GM23248 (cell line): Measurements from ENCODE around the gene KIF25. TPM values are rescaled to one million over a fixed set of nuclear protein-coding genes. Genes with fewer than 3 reads are reported as not detected.
A peak's percentile ranks its signal among the peaks of the same experiment; 100 is the strongest.

Source experiments
- DNase-seq: peaks from one replicate; pipeline ENCODE4 v3.0.0-alpha.2; 2015
- H2AFZ ChIP-seq: fragments of 200-600 bp; sonication (generic); 2 replicates; pipeline ENCODE4 v1.6.1; 2016; ENCODE audit warnings: antibody characterized with exemption
- H3F3A ChIP-seq: fragments of 200-600 bp; sonication (generic); 2 replicates; pipeline ENCODE4 v1.6.1; 2016; ENCODE audit warnings: mild to moderate bottlenecking, antibody characterized with exemption, mixed run types; ENCODE audit not compliant: insufficient read depth
- H3K27ac ChIP-seq: fragments of 200-600 bp; sonication (generic); 2 replicates; pipeline ENCODE4 v1.5.1; 2016; ENCODE audit warnings: mild to moderate bottlenecking
- H3K27me3 ChIP-seq: fragments of 200-600 bp; sonication (generic); replicated peaks from 2 replicates; pipeline ENCODE4 v1.6.1; 2016; ENCODE audit warnings: mild to moderate bottlenecking; ENCODE audit not compliant: insufficient read depth
- H3K36me3 ChIP-seq: fragments of 200-600 bp; sonication (generic); 2 replicates; pipeline ENCODE4 v1.6.1; 2016; ENCODE audit warnings: low read depth, mild to moderate bottlenecking
- H3K4me1 ChIP-seq: fragments of 200-600 bp; sonication (generic); 2 replicates; pipeline ENCODE4 v1.6.1; 2016; ENCODE audit warnings: mild to moderate bottlenecking; ENCODE audit not compliant: insufficient read depth
- H3K4me2 ChIP-seq: fragments of 200-600 bp; sonication (generic); one replicate; pipeline ENCODE4 v1.6.1; 2016; ENCODE audit warnings: mild to moderate bottlenecking; ENCODE audit not compliant: unreplicated experiment
- H3K4me3 ChIP-seq: fragments of 200-600 bp; sonication (generic); 2 replicates; pipeline ENCODE4 v1.5.1; 2016; ENCODE audit warnings: mild to moderate bottlenecking
- H3K79me2 ChIP-seq: fragments of 200-600 bp; sonication (generic); 2 replicates; pipeline ENCODE4 v1.6.1; 2016; ENCODE audit warnings: mild to moderate bottlenecking; ENCODE audit not compliant: insufficient read depth
- H3K9ac ChIP-seq: fragments of 200-600 bp; sonication (generic); 2 replicates; pipeline ENCODE4 v1.6.1; 2016; ENCODE audit warnings: mild to moderate bottlenecking
- H3K9me2 ChIP-seq: fragments of 200-600 bp; sonication (generic); 2 replicates; pipeline ENCODE4 v1.6.1; 2016; ENCODE audit warnings: mixed run types, mild to moderate bottlenecking, moderate library complexity; ENCODE audit not compliant: insufficient read depth
- H3K9me3 ChIP-seq: fragments of 200-600 bp; sonication (generic); one replicate; pipeline ENCODE4 v1.6.1; 2017; ENCODE audit warnings: low read depth
- H4K20me1 ChIP-seq: fragments of 200-600 bp; sonication (generic); 2 replicates; pipeline ENCODE4 v1.6.0; 2016; ENCODE audit not compliant: insufficient read depth
- EZH2 ChIP-seq: fragments of 200-600 bp; sonication (generic); IDR thresholded peaks from 2 replicates; pipeline ENCODE4 v1.6.1; 2018; ENCODE audit warnings: antibody characterized with exemption, mild to moderate bottlenecking; ENCODE audit not compliant: insufficient read depth, poor library complexity, severe bottlenecking
- EZH2phosphoT487 ChIP-seq: fragments of 200-600 bp; sonication (generic); IDR thresholded peaks from 2 replicates; pipeline ENCODE4 v1.6.1; 2018; ENCODE audit warnings: antibody characterized with exemption, moderate library complexity, mild to moderate bottlenecking, low read depth; ENCODE audit not compliant: insufficient read depth
- WGBS, 2 experiments: methylation state at CpG; one replicate each; pipeline ENCODE4 v1.1.6; 2015 to 2017; ENCODE audit warnings: low lambda C conversion rate in 2 of 2, low coverage in 1 of 2; ENCODE audit errors: missing lambda C conversion rate in 2 of 2; 5-methylcytosine and 5-hydroxymethylcytosine counted together
- in situ Hi-C: fragments of 300-500 bp; cut with MboI; formaldehyde crosslinking; loops from 2 replicates; pipeline ENCODE4 v1.15.0; 2020
- polyA plus RNA-seq: library from polyadenylated mRNA; unstranded; fragments of >200 nt; fragmentation: Nextera tagmentation; extraction: Ambion mirVana; gene quantifications from 2 replicates; pipeline ENCODE4 v1.2.1, GENCODE V29; 2016
- total RNA-seq: library from RNA; depleted of rRNA; stranded (reverse); fragments of >200 nt; shearing (Covaris generic); gene quantifications from 2 replicates; pipeline ENCODE4 v1.2.3, GENCODE V29; 2014

Gene KIF25
- total and polyA plus RNA-seq, 2 experiments from 2014 or later: not detected

- in situ Hi-C loops: no loop called here
- H3K4me3 ChIP-seq: no peak overlapping the region
- H2AFZ ChIP-seq: no peak overlapping the region
- no peaks in the 10 kb centered on the region for H3K4me1 ChIP-seq
- no peaks in the 10 kb centered on the region for H3K36me3 ChIP-seq
- no peak overlapping the region for H3K27ac ChIP-seq
- TF ChIP-seq EZH2phosphoT487 (no peak), EZH2 (no peak)
- H4K20me1 ChIP-seq: no peaks in the 10 kb centered on the region
- no peaks in the 10 kb centered on the region for H3K9me2 ChIP-seq
- no peaks in the 10 kb centered on the region for H3F3A ChIP-seq
- 74 to 78% methylated on average over 10 of the region's 10 CpGs for WGBS, 2 experiments
- no peak overlapping the region for H3K9ac ChIP-seq
- H3K4me2 ChIP-seq: no peak overlapping the region
- no peaks in the 10 kb centered on the region; the same call in 1 of the 2 replicates for H3K27me3 ChIP-seq
- H3K9me3 ChIP-seq: no peaks in the 10 kb centered on the region
- H3K79me2 ChIP-seq: no peaks in the 10 kb centered on the region
- no peak for DNase-seq
These were observed 89.1 kb downstream of the KIF25 start for GRCh38 chr6:168086616-168087015.

DNA sequence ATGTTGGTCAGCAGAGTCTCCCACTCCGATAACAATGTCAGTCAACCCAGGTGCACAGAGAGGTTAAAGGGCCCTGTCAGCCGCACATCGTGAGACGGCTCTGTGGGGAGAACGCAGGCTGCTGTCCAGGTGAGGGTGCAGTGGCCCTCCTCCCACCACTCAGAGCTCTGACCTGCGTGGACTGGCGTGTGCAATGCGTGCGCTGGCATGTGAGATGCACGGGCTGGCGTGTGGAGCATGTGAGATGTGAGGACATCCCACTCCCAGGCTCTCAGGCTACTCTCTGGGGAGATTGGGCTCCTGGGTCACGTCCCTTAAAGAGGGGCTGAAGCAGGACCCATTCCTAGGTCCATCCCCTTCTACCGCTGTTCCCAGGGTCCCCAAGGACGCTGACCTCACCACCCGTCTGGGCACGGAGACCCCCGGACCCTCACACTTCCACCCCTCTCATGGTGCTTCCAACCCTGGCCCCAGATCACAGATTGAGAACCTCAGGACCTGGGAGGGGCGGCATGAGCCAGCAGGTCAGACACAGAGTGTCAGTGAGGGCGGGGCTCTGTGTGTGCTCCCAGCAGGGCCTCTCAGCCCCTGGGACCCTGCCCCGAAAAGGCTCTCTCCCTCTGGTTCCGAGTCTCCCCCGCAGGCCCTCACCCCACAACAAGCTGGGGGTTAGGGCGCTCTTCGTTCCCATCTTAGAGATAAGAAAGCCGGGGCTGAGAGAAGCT lies 90.1 kb downstream of the KIF25 start:
- H3K9ac ChIP-seq: no peak overlapping the region

GRCh38 chr6:168088161-168089053 lies 90.9 kb downstream of the KIF25 start:
- no peaks in the 10 kb centered on the region for H3K9me2 ChIP-seq
- no peaks in the 10 kb centered on the region for H3K79me2 ChIP-seq
- TF ChIP-seq EZH2phosphoT487: no peak
- TF ChIP-seq EZH2: no peak
- no peak overlapping the region for H2AFZ ChIP-seq
- H3K4me1 ChIP-seq: no peaks in the 10 kb centered on the region
- WGBS, 2 experiments: 47% methylated on average over 20 of the region's 20 CpGs
- no peaks in the 10 kb centered on the region for H4K20me1 ChIP-seq
- H3K9me3 ChIP-seq: no peaks in the 10 kb centered on the region
- no peaks in the 10 kb centered on the region; the same call in 1 of the 2 replicates for H3K27me3 ChIP-seq
- H3K4me3 ChIP-seq: no peak overlapping the region
- no peak overlapping the region for H3K9ac ChIP-seq
- peak; percentile 24 for DNase-seq
- no peaks in the 10 kb centered on the region for H3F3A ChIP-seq
- in situ Hi-C loops: no loop called here
- H3K4me2 ChIP-seq: no peak overlapping the region
- no peak overlapping the region for H3K27ac ChIP-seq
- H3K36me3 ChIP-seq: no peaks in the 10 kb centered on the region

More for the DNA sequence above, 90.1 kb downstream of the KIF25 start:
- WGBS, 2 experiments: 65% methylated on average over 23 to 24 of the region's 25 CpGs
- no peaks in the 10 kb centered on the region for H3K9me3 ChIP-seq
- H3K4me2 ChIP-seq: no peak overlapping the region
- H3K27ac ChIP-seq: no peak overlapping the region
- H2AFZ ChIP-seq: no peak overlapping the region
- H3K9me2 ChIP-seq: no peaks in the 10 kb centered on the region
- H3F3A ChIP-seq: no peaks in the 10 kb centered on the region
- in situ Hi-C loops: no loop called here
- H3K79me2 ChIP-seq: no peaks in the 10 kb centered on the region
- no peak for DNase-seq
- no peaks in the 10 kb centered on the region for H4K20me1 ChIP-seq
- H3K4me3 ChIP-seq: no peak overlapping the region
- no peaks in the 10 kb centered on the region; the same call in 1 of the 2 replicates for H3K27me3 ChIP-seq
- no peaks in the 10 kb centered on the region for H3K4me1 ChIP-seq
- H3K36me3 ChIP-seq: no peaks in the 10 kb centered on the region
- TF ChIP-seq EZH2phosphoT487 (no peak), EZH2 (no peak)

DNA sequence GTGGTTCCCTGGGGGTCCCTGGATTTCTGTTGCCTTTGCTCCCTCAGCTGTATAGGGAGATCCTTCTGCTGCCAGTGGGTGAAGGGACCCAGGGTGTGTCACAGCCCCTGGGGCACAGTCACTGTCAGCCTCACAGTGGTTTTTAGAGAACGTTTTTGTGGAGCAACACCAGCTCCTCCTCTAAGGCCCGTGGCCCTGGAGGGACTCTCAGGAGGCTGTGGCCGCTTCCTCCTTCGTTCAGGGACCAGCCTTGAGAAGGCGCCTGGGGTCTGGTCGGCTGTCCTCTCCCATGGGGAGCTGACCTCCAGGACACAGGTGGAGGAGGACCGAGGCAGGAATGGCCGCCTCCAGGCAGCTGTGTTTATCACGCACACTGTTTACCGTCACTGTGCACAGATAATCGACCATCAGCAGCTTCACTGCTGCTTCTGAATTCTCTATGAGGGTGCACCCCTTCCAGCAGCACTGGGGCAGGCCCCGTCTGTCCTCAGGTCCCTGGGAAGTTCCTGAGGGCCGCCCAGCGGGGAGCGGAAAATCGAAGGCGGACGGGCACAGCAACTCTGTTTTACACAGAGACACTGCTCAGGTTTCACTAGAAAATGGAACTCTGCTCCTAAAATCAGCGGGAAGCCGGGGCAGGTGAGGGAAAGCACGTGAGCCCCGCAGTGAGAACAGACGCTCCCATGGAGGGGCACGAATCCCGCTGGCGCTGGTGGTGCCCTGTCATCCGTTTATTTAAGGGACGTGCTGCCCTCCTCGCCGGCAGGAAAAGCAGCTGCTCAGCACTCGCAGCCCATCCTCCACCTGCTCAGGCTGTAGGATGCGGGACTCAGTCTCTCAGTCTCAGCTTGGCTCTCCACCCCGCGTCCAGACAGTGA lies 92.0 kb downstream of the KIF25 start:
- Histone ChIP-seq H3K36me3 (no peaks in the 10 kb centered on the region), H2AFZ (no peak overlapping the region), H3K9me2 (no peaks in the 10 kb centered on the region), H3K9me3 (no peaks in the 10 kb centered on the region), H3K27me3 (no peaks in the 10 kb centered on the region; the same call in 1 of the 2 replicates), H3F3A (no peaks in the 10 kb centered on the region), H3K4me1 (no peaks in the 10 kb centered on the region), H4K20me1 (no peaks in the 10 kb centered on the region), H3K9ac (no peak overlapping the region), H3K4me3 (no peak overlapping the region), H3K27ac (no peak overlapping the region), H3K4me2 (no peak overlapping the region), H3K79me2 (no peaks in the 10 kb centered on the region)
- in situ Hi-C loops: no loop called here
- no peak for TF ChIP-seq EZH2phosphoT487
- TF ChIP-seq EZH2: no peak
- WGBS, 2 experiments: 71 to 75% methylated on average over 32 to 34 of the region's 34 CpGs
- no peak for DNase-seq
